OCI-LY3 (cell line): ENCODE data around the gene IP6K2.

ENCODE experiments used
- H2AFZ ChIP-seq: fragments of 200-600, 300-600 bp; shearing (Covaris generic); 2 replicates; pipeline ENCODE4 v1.6.0; 2014; ENCODE audit warnings: antibody characterized with exemption, low read depth, low read length
- H3K27ac ChIP-seq: fragments of 200-600, 300-600 bp; sonication (generic); 2 replicates; pipeline ENCODE4 v1.5.1; 2014; ENCODE audit warnings: mild to moderate bottlenecking, low read length, moderate library complexity, mixed read lengths
- H3K27me3 ChIP-seq: fragments of 200-600, 300-600 bp; sonication (generic); 2 replicates; pipeline ENCODE4 v1.6.1; 2014; ENCODE audit warnings: low read depth, low read length, mixed read lengths
- H3K36me3 ChIP-seq: fragments of 200-600, 300-600 bp; sonication (generic); replicated peaks from 2 replicates; pipeline ENCODE3; 2014; ENCODE audit warnings: low read depth, low read length, mixed read lengths
- H3K4me1 ChIP-seq: fragments of 300-600, 200-600 bp; sonication (generic); 2 replicates; pipeline ENCODE4 v1.6.1; 2014; ENCODE audit warnings: low read length, mixed read lengths
- H3K4me2 ChIP-seq: fragments of 200-600, 300-600 bp; sonication (generic); 2 replicates; pipeline ENCODE4 v1.6.1; 2014; ENCODE audit warnings: low read length, mixed read lengths
- H3K4me3 ChIP-seq: fragments of 300-600, 200-600 bp; sonication (generic); 2 replicates; pipeline ENCODE4 v1.5.1; 2014; ENCODE audit warnings: antibody characterized with exemption, mild to moderate bottlenecking, low read length, moderate library complexity
- H3K79me2 ChIP-seq: fragments of 300-600, 200-600 bp; shearing (Covaris generic); 2 replicates; pipeline ENCODE4 v1.6.1; 2014; ENCODE audit warnings: mild to moderate bottlenecking, low read length, mixed read lengths
- H3K9ac ChIP-seq: fragments of 300-600, 200-600 bp; shearing (Covaris generic); 2 replicates; pipeline ENCODE4 v1.6.0; 2014; ENCODE audit warnings: mild to moderate bottlenecking, low read length, moderate library complexity
- H3K9me3 ChIP-seq: fragments of 200-600, 300-600 bp; shearing (Covaris generic); 2 replicates; pipeline ENCODE4 v1.6.1; 2014; ENCODE audit warnings: low read length, mixed read lengths; ENCODE audit not compliant: insufficient read depth
- H4K20me1 ChIP-seq: fragments of 200-600, 300-600 bp; sonication (generic); 2 replicates; pipeline ENCODE4 v1.6.1; 2016; ENCODE audit warnings: low read length, mixed read lengths; ENCODE audit not compliant: insufficient read depth
- EZH2phosphoT487 ChIP-seq: fragments of 200-600 bp; shearing (Covaris generic); IDR thresholded peaks from 2 replicates; pipeline ENCODE4 v1.6.1; 2018; ENCODE audit warnings: antibody characterized with exemption, mixed run types, low read depth
- TF ChIP-seq, protein P1 (sequence below): fragments of 200-600, 300-600 bp; sonication (generic); IDR thresholded peaks from 2 replicates; pipeline ENCODE4 v1.5.1; 2014; ENCODE audit warnings: antibody characterized with exemption, low read length, low read depth

The IP6K2 gene

DNA sequence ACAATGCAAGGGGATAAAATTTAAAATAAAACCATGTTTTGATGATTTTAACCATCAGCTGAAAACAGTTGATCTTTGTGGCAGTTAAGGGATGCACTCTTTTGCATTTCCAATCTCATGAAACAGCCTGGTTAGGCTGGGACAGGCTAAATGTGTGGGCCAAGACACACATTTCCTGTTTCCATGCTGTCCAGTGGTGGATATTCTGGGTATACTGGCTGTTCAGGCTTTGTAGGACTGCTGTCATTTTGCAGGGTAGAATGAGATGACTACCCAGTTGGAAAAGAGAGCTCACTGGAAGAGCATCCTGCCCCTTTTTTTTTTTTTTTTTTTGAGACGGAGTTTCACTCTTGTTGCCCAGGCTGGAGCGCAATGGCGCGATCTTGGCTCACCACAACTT is 42.0 kb upstream of the IP6K2 start:
- Histone ChIP-seq H3K27ac (no peak overlapping the region), H3K9me3 (no peaks in the 10 kb centered on the region), H3K4me1 (no peaks in the 10 kb centered on the region), H3K4me2 (no peak overlapping the region), H3K79me2 (no peaks in the 10 kb centered on the region), H3K36me3 (no peaks in the 10 kb centered on the region), H3K9ac (no peak overlapping the region), H3K4me3 (no peak overlapping the region), H4K20me1 (no peaks in the 10 kb centered on the region), H2AFZ (no peak overlapping the region), H3K27me3 (no peaks in the 10 kb centered on the region)
- TF ChIP-seq, protein P1, sequence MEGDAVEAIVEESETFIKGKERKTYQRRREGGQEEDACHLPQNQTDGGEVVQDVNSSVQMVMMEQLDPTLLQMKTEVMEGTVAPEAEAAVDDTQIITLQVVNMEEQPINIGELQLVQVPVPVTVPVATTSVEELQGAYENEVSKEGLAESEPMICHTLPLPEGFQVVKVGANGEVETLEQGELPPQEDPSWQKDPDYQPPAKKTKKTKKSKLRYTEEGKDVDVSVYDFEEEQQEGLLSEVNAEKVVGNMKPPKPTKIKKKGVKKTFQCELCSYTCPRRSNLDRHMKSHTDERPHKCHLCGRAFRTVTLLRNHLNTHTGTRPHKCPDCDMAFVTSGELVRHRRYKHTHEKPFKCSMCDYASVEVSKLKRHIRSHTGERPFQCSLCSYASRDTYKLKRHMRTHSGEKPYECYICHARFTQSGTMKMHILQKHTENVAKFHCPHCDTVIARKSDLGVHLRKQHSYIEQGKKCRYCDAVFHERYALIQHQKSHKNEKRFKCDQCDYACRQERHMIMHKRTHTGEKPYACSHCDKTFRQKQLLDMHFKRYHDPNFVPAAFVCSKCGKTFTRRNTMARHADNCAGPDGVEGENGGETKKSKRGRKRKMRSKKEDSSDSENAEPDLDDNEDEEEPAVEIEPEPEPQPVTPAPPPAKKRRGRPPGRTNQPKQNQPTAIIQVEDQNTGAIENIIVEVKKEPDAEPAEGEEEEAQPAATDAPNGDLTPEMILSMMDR, result no peak
- no peak for TF ChIP-seq EZH2phosphoT487

DNA sequence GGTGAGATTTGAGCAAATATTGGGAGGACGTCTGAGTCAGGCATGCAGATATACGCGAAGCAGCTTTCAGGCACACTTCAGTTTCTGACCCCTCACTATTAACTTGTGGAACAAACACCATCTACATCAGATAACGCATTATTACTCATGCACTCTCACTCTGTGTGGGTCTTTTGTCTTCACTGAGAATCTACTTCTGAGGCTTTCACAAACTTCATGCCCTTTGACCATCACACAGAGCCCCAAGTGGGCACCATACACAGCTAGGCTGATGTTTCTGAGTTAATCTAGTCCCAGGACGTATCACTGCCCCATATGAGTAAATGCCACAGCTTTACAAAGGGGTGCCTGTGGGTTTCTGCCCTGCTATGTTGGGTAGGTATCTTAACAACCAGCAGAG is 39.6 kb upstream of the IP6K2 start:
- peaks cover 1% of the 10 kb centered on the region for H3K36me3 ChIP-seq
- H4K20me1 ChIP-seq, result no peaks in the 10 kb centered on the region
- TF ChIP-seq, protein P1, result no peak
- TF ChIP-seq EZH2phosphoT487, result no peak
- H2AFZ ChIP-seq, result no peak overlapping the region
- H3K79me2 ChIP-seq, result no peaks in the 10 kb centered on the region
- no peaks in the 10 kb centered on the region for H3K27me3 ChIP-seq
- no peaks in the 10 kb centered on the region for H3K9me3 ChIP-seq
- H3K27ac ChIP-seq, result no peak overlapping the region
- H3K4me2 ChIP-seq, result no peak overlapping the region
- H3K4me1 ChIP-seq, result no peaks in the 10 kb centered on the region
- H3K9ac ChIP-seq, result no peak overlapping the region
- no peak overlapping the region for H3K4me3 ChIP-seq

DNA sequence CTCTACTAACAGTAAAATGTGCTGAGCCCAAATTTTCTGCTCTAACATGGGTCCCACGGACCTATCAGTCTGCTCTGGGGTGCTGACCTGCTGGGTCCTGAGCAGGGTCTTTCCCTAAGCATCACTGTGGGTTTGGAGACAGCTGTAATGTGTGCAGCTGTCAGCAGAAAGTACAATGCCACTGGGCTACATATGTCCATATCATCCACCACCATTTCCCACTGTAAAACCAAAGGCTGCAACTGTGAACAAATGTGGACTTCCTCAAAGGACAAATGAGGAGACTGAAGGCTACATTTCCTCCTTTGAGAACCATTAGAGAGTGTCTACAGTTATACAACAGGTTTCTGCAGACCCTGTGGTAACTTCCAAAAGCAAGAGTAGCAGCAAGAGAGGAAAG is 33.8 kb upstream of the IP6K2 start:
- no peaks in the 10 kb centered on the region for H3K27me3 ChIP-seq
- H3K4me2 ChIP-seq, result no peak overlapping the region
- H3K9ac ChIP-seq, result no peak overlapping the region
- TF ChIP-seq, protein P1, result no peak
- no peak for TF ChIP-seq EZH2phosphoT487
- H3K27ac ChIP-seq, result no peak overlapping the region
- H3K9me3 ChIP-seq, result no peaks in the 10 kb centered on the region
- no peaks in the 10 kb centered on the region for H3K79me2 ChIP-seq
- H4K20me1 ChIP-seq, result no peaks in the 10 kb centered on the region
- H3K36me3 ChIP-seq, result peaks cover 13% of the 10 kb centered on the region
- H3K4me1 ChIP-seq, result no peaks in the 10 kb centered on the region
- H2AFZ ChIP-seq, result no peak overlapping the region
- no peak overlapping the region for H3K4me3 ChIP-seq

DNA sequence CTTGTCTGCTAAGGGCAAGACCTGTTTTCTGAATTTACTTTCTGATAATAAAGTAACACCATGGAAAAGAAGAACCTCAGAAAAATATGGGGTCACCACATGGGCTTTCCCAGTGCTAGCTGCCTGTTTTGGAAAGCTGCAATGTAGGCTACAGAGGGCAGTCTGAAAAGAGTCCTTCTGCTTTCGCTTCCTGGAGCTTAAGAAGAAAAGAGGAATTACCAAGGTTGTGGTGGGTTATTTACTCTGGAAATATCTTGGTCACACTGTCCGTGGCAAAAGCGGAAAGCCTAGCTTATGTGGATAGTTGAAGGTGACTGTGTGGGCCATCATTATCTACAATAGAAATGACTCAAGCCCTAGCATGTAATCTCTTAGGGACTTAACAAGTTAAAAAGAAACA is 31.7 kb upstream of the IP6K2 start:
- Histone ChIP-seq H2AFZ (no peak overlapping the region), H3K36me3 (peaks cover 18% of the 10 kb centered on the region), H3K4me1 (no peaks in the 10 kb centered on the region), H3K79me2 (no peaks in the 10 kb centered on the region), H3K4me2 (no peak overlapping the region), H4K20me1 (no peaks in the 10 kb centered on the region), H3K27ac (no peak overlapping the region), H3K9me3 (no peaks in the 10 kb centered on the region), H3K4me3 (no peak overlapping the region), H3K27me3 (no peaks in the 10 kb centered on the region), H3K9ac (no peak overlapping the region)
- TF ChIP-seq EZH2phosphoT487, result no peak
- TF ChIP-seq, protein P1, result no peak
